CD4-positive, CD25-positive, alpha-beta regulatory T cell (primary cell): ENCODE measurements around the gene SNUPN. TPM values are rescaled to one million over a fixed set of nuclear protein-coding genes. Genes with fewer than 3 reads are reported as not detected.

Experiments used
- ATAC-seq, 2 donors: fragments of 150-1000 bp; cut with Tn5 transposase; one replicate each; pipeline ENCODE4 v1.10.0; 2021; ENCODE audit warnings: low read depth in 2 of 2, moderate number of reproducible peaks in 2 of 2, moderate library complexity in 1 of 2
- DNase-seq, 3 donors: peaks; one replicate each; pipeline versions ENCODE4 v3.0.0 to v3.0.0-alpha.2; 2012 to 2022; ENCODE audit warnings: mixed read lengths in 1 of 3
- H3K27ac ChIP-seq: one replicate; pipeline ENCODE4 v1.7.0; 2013; ENCODE audit warnings: mild to moderate bottlenecking, low read length; ENCODE audit not compliant: insufficient read depth, poor library complexity, severe bottlenecking
- H3K27me3 ChIP-seq: one replicate; pipeline ENCODE4 v1.7.0; 2013; ENCODE audit warnings: low read length; ENCODE audit not compliant: control insufficient read depth, insufficient read depth
- H3K36me3 ChIP-seq: one replicate; pipeline ENCODE4 v1.7.0; 2013; ENCODE audit warnings: mild to moderate bottlenecking, low read length, moderate library complexity; ENCODE audit not compliant: control insufficient read depth, insufficient read depth
- H3K4me1 ChIP-seq: 2 replicates; pipeline ENCODE4 v1.7.0; 2013; ENCODE audit warnings: mild to moderate bottlenecking, low read length; ENCODE audit not compliant: insufficient read depth, control insufficient read depth, poor library complexity, severe bottlenecking
- H3K4me3 ChIP-seq: one replicate; pipeline ENCODE4 v1.7.0; 2013; ENCODE audit warnings: low read depth, mild to moderate bottlenecking, low read length, moderate library complexity
- H3K9me3 ChIP-seq, 2 experiments: 1 replicate in 1 of 2; 2 replicates in 1 of 2; pipeline ENCODE4 v1.7.0; 2013; ENCODE audit warnings: low read length in 2 of 2, mild to moderate bottlenecking in 1 of 2, moderate library complexity in 1 of 2; ENCODE audit not compliant: control insufficient read depth in 2 of 2
- H3K27ac Mint-ChIP-seq, 3 donors: one replicate each; pipeline ENCODE4 v1.8.0; 2020 to 2022; ENCODE audit warnings: mild to moderate bottlenecking in 3 of 3, mixed read lengths in 3 of 3, moderate library complexity in 2 of 3
- H3K27me3 Mint-ChIP-seq: one replicate; pipeline ENCODE4 v1.8.0; 2022; ENCODE audit warnings: mild to moderate bottlenecking, mixed read lengths
- H3K36me3 Mint-ChIP-seq: one replicate; pipeline ENCODE4 v1.8.0; 2020; ENCODE audit warnings: mixed read lengths
- H3K4me1 Mint-ChIP-seq, 4 donors: one replicate each; pipeline ENCODE4 v1.8.0; 2020 to 2022; ENCODE audit warnings: mixed read lengths in 4 of 4, mild to moderate bottlenecking in 1 of 4
- H3K4me3 Mint-ChIP-seq, 4 donors: one replicate each; pipeline ENCODE4 v1.8.0; 2020 to 2022; ENCODE audit warnings: mild to moderate bottlenecking in 4 of 4, mixed read lengths in 4 of 4, moderate library complexity in 3 of 4
- H3K9me3 Mint-ChIP-seq, 7 donors: one replicate each; pipeline ENCODE4 v1.8.0; 2020 to 2022; ENCODE audit warnings: mixed read lengths in 7 of 7, mild to moderate bottlenecking in 3 of 7, moderate library complexity in 2 of 7
- polyA plus RNA-seq, 4 donors: library from polyadenylated mRNA; unstranded; fragments of 300-500 nt; fragmentation: Illumina TruSeq; gene quantifications; one replicate each; pipeline ENCODE4 v1.2.3, GENCODE V29; 2021
- total RNA-seq: library from RNA; stranded (reverse); gene quantifications from one replicate; pipeline ENCODE4 v1.2.3, GENCODE V29; 2022

Gene SNUPN
- total and polyA plus RNA-seq, 5 donors from 2014 or later: 13.8 to 36.9 (median 28.0) TPM

DNA sequence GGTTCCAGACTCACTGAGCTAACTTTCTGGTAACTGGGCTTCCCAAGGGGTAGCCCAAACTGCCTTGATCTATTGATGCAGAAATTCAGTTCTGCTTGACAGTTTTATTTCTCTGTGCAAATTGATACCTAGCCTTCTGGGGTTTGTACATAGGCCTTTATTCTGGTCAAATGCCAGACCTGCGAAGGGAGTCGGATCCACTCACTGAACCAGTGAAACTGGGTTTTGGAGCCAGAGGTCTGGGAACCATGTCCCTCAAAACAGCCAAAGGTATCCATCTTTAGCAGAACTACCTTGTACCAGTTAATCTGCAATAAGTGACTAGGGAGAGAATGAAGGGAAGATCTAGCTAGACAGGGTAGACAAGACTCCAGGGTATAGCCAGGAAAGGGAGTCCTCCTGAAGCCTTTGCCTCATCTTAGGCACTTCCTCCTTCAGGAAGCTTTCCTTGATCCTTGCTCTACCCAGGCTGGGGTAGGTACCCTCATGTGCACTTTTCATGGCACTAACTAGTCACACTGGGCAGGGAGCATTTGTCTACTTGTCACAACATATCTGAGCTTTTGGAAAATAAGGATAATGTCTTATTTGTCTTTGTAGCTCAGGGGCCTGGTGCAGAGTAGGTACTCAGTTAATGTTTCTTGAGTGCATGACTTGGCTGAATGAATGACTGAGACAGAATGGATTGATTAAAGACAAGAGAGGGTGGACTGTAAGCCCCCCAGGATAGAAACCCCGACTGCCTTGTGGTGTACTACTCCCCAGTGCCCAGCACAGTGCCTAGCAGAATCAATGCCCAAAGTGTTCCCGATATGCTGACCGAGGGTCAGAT lies 20.8 kb upstream of the SNUPN start:
- Mint-ChIP-seq H3K4me1 (peaks cover 0 to 42% (median 29%) of the 10 kb centered on the region in 4 donors), H3K36me3 (no peaks in the 10 kb centered on the region), H3K27ac (peak overlapping the region in 2 of 3 donors; percentile 79 to 82), H3K27me3 (no peaks in the 10 kb centered on the region), H3K4me3 (peak overlapping the region; percentile 65 to 89 (median 84)), H3K9me3 (no peaks in the 10 kb centered on the region)
- peaks cover 22% of the 10 kb centered on the region for H3K4me1 ChIP-seq
- H3K27ac ChIP-seq: peak overlapping the region; percentile 47
- no peak for DNase-seq
- no peak for ATAC-seq
- H3K4me3 ChIP-seq: peak overlapping the region; percentile 75
- no peaks in the 10 kb centered on the region for H3K36me3 ChIP-seq
- H3K9me3 ChIP-seq: no peaks in the 10 kb centered on the region
- peaks cover 3% of the 10 kb centered on the region for H3K27me3 ChIP-seq

DNA sequence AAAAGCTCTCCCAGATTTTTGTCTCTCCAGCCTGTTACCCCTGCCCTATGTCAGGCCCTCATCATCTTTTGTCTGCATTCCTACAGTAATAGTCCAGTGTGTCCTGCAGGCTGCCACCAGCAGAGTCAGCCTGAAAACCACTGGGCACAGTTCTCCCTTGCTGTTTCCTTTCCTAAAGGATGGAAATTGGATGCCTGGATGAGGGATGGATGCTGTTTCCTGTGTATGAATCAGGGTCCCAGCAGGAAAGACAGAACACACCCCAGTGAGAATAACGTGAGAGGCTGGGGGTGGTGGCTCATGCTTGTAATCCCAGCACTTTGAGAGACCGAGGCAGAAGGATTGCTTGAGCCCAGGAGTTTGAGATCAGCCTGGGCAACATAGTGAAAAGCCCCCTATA lies 18.9 kb upstream of the SNUPN start:
- no peaks in the 10 kb centered on the region for H3K36me3 Mint-ChIP-seq
- no peak overlapping the region for H3K4me3 ChIP-seq
- H3K4me3 Mint-ChIP-seq: peak overlapping the region in 1 of 4 donors; percentile 87
- ATAC-seq (no peak), DNase-seq (no peak)
- H3K27ac Mint-ChIP-seq: no peak overlapping the region
- peaks cover 34% of the 10 kb centered on the region for H3K4me1 ChIP-seq
- no peak overlapping the region for H3K27ac ChIP-seq
- H3K27me3 Mint-ChIP-seq: no peaks in the 10 kb centered on the region
- H3K9me3 Mint-ChIP-seq: no peaks in the 10 kb centered on the region
- H3K27me3 ChIP-seq: peaks cover 3% of the 10 kb centered on the region
- H3K36me3 ChIP-seq: no peaks in the 10 kb centered on the region
- peaks cover 7 to 32% (median 23%) of the 10 kb centered on the region in 4 donors for H3K4me1 Mint-ChIP-seq
- no peaks in the 10 kb centered on the region for H3K9me3 ChIP-seq

DNA sequence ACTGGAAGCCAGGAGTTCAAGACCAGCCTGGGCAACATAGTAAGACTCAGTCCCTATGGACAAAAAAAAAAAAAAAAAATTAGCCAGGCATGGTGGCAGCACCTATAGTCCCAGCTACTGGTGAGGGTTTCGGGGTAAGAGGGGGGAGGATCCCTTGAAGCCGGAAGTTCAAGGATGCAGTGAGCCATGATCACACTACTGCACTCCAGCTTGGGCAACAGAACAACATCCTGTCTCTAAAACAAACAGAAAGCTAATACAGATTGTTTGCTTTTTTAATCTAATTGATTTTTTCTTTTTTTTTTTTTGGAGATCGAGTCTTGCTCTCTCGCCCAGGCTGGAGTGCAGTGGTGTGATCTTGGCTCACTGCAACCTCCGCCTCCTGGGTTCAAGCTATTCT lies 16.1 kb upstream of the SNUPN start:
- no peaks in the 10 kb centered on the region for H3K9me3 Mint-ChIP-seq

DNA sequence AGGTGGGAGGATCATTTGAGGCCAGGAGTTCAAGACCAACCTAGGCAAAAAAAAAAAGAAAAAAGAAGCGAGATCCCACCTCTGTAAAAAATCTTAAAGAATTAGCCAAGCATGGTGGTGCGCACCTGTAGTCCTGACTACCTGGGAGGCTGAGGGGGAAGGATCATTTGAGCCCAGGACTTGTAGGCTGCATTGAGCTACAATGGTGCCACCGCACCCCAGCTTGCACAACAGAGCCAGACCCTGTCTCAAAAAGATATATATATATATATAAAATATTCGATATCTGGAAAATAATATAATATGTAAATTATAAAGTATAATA lies 15.6 kb upstream of the SNUPN start:
- Histone ChIP-seq H3K27me3 (peaks cover 2% of the 10 kb centered on the region), H3K4me3 (no peak overlapping the region), H3K36me3 (peaks cover 3% of the 10 kb centered on the region), H3K27ac (peak overlapping the region; percentile 92), H3K4me1 (peaks cover 38% of the 10 kb centered on the region), H3K9me3 (no peaks in the 10 kb centered on the region)
- ATAC-seq (no peak), DNase-seq (no peak)
- Mint-ChIP-seq H3K4me1 (peaks cover 7 to 42% (median 34%) of the 10 kb centered on the region in 4 donors), H3K27me3 (no peaks in the 10 kb centered on the region), H3K4me3 (peak overlapping the region; percentile 89 to 95 (median 94)), H3K36me3 (peaks cover 7% of the 10 kb centered on the region), H3K9me3 (no peaks in the 10 kb centered on the region), H3K27ac (peak overlapping the region; percentile 10 to 97 (median 94))

More for the DNA sequence above, 16.1 kb upstream of the SNUPN start:
- H3K27me3 ChIP-seq: peaks cover 3% of the 10 kb centered on the region
- H3K27ac ChIP-seq: no peak overlapping the region
- H3K36me3 ChIP-seq: peaks cover 3% of the 10 kb centered on the region
- ATAC-seq: no peak
- Mint-ChIP-seq H3K36me3 (peaks cover 7% of the 10 kb centered on the region), H3K4me3 (no peak overlapping the region), H3K4me1 (peaks cover 7 to 46% (median 37%) of the 10 kb centered on the region in 4 donors), H3K27ac (no peak overlapping the region), H3K27me3 (no peaks in the 10 kb centered on the region)
- H3K9me3 ChIP-seq: no peaks in the 10 kb centered on the region
- H3K4me1 ChIP-seq: peaks cover 40% of the 10 kb centered on the region
- DNase-seq: peak in 1 of 3 donors; percentile 19
- H3K4me3 ChIP-seq: no peak overlapping the region

DNA sequence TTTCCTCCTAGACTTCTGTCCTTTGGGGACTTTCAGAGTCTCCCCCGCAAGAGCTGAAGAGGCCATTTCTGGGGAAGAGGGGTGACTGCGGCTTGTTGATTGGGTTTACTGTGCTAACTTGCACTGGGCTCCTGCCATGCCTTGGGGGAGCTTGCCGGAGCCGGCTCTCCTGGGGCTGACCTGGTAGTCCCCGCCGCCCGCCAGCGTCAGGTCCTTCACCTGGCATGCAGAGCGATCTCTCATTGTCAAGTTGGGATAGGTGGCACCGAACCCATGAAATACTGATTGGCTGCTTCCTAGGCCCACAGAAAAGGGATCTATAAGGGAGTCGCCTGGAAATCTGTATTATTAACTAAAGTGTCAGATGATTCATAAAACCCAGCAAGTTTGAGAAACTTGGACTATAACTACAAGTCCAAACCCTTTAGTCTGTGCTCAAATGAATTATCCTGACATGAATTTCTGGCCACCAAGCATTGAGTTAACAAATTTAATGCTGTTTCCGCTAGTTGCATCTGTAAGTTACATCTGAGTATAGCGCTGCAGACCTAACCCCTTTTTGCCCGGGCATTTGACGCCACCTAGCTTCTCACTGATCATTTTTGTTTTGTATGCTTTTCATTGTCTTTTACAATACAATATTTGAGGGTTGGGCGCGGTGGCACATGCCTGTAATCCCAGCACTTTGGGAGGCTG lies 15.1 kb upstream of the SNUPN start:
- peak overlapping the region; percentile 89 to 95 (median 94) for H3K4me3 Mint-ChIP-seq
- H3K36me3 ChIP-seq: peaks cover 3% of the 10 kb centered on the region
- H3K27ac Mint-ChIP-seq: peak overlapping the region; percentile 94 to 98 (median 97)
- peaks cover 40% of the 10 kb centered on the region for H3K4me1 ChIP-seq
- H3K27me3 ChIP-seq: no peaks in the 10 kb centered on the region
- H3K36me3 Mint-ChIP-seq: peaks cover 7% of the 10 kb centered on the region
- no peaks in the 10 kb centered on the region for H3K27me3 Mint-ChIP-seq
- peak overlapping the region; percentile 95 for H3K4me3 ChIP-seq
- peaks cover 7 to 41% (median 34%) of the 10 kb centered on the region in 4 donors for H3K4me1 Mint-ChIP-seq
- peak; percentile 32 to 35 for ATAC-seq
- H3K27ac ChIP-seq: peak overlapping the region; percentile 92
- no peaks in the 10 kb centered on the region for H3K9me3 Mint-ChIP-seq
- H3K9me3 ChIP-seq: no peaks in the 10 kb centered on the region
- peak; percentile 33 to 89 (median 79) for DNase-seq

DNA sequence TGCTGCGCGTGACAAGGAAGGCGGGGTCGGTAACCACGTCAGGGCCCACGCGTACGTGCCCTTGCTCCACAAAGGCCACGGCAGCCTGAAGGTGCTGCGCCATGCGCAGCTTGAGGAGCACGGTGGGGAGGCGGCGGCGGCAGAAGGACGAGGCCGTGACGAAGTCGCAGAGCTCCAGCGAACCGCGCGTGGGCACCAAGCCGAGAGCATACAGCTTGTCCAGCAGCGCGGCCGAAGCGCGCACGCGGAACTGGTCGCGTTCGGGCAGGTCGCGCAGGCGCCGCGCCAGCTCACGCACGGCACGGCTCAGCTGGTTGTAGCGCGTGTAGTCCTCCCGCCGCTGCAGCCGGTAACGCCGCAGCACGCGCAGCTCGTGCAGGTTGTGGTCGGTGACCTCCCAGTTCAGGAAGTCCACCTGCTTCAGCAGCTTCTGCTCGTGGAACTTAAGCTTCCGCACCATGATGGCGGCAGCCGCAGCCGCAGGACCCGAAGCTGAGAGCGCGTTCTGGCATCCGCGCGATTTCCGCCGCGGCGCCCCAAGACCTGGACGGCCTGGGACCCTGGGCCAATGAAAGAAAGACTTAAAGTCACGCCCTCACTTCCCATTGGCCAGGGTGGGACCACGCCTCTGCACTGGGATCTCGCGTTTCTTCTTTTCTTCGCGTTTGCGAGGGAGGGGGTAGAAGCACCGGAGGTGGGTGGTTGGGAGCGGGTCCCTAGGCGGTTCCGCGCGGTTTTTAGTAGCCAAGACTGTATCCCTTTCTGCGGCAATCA lies 14.4 kb upstream of the SNUPN start, which contains the start of gene IMP3:
TSS of gene IMP3 (minus strand) at position 516 of the 774 bp plus-strand sequence. CDS start at position 460, 56 bp downstream.
- DNase-seq: peak; percentile 91 to 99 (median 95)
- Mint-ChIP-seq H3K27me3 (no peaks in the 10 kb centered on the region), H3K4me3 (peak within 1 kb of the TSS; percentile 89 to 95 (median 94)), H3K36me3 (peaks cover 7% of the 10 kb centered on the region), H3K9me3 (no peaks in the 10 kb centered on the region), H3K4me1 (peaks cover 7 to 44% (median 33%) of the 10 kb centered on the region in 4 donors), H3K27ac (peak within 1 kb of the TSS; percentile 94 to 98 (median 97))
- Histone ChIP-seq H3K27me3 (no peaks in the 10 kb centered on the region), H3K4me3 (peak within 1 kb of the TSS; percentile 95), H3K9me3 (no peaks in the 10 kb centered on the region), H3K4me1 (peaks cover 40% of the 10 kb centered on the region), H3K27ac (peak within 1 kb of the TSS; percentile 92), H3K36me3 (peaks cover 3% of the 10 kb centered on the region)
- peak; percentile 92 to 93 for ATAC-seq

DNA sequence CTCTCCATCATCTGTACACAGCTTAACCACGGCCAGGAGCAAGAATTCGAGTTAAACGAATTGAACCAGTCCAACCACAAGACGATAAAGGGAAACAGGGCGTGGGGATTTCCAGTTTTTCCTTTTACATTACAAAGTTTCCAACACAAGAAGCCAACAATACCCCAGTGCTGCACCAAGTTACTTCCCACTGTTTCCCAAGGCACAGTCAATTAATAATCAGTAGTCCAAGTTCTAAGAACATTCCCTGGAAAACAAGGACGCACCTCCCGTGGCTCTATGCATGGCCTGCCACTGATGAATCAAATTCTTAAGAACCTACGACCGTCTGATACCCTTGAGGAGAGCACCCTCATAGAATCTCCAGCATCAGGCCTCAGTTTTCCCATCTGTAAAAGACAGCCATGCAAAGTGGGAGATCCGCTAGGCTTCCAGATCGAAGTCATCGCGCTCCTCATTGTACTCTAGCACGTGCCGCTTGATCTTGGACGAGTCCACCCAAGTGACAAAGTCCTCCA lies 13.7 kb upstream of the SNUPN start:
- Histone ChIP-seq H3K27me3 (no peaks in the 10 kb centered on the region), H3K36me3 (peaks cover 3% of the 10 kb centered on the region), H3K27ac (peak overlapping the region; percentile 92), H3K4me3 (peak overlapping the region; percentile 95), H3K9me3 (no peaks in the 10 kb centered on the region), H3K4me1 (peaks cover 40% of the 10 kb centered on the region)
- Mint-ChIP-seq H3K4me3 (peak overlapping the region; percentile 89 to 95 (median 94)), H3K27me3 (no peaks in the 10 kb centered on the region), H3K9me3 (no peaks in the 10 kb centered on the region), H3K4me1 (peaks cover 7 to 44% (median 32%) of the 10 kb centered on the region in 4 donors), H3K27ac (peak overlapping the region; percentile 94 to 98 (median 97)), H3K36me3 (peaks cover 7% of the 10 kb centered on the region)
- DNase-seq: no peak
- no peak for ATAC-seq
